A549 (cell line): ENCODE measurements around the gene COL17A1. TPM values are rescaled to one million over a fixed set of nuclear protein-coding genes. Genes with fewer than 3 reads are reported as not detected.
A peak's percentile ranks its signal among the peaks of the same experiment; 100 is the strongest.

ENCODE experiments used
- ATAC-seq, 2 experiments: fragments of 200-7000 bp in 1 of 2; fragments of >200 bp in 1 of 2; cut with Nextera tagmentation in 1 of 2; cut with Tn5 transposase in 1 of 2; 3 replicates each; pipeline versions ENCODE4 v1.8.0 to v1.9.1; 2018 to 2020; ENCODE audit warnings: mild to moderate bottlenecking in 1 of 2, moderate library complexity in 1 of 2
- CTCF ChIA-PET: fragments of 300-600 bp; sonication (Branson Sonifier 250); formaldehyde crosslinking; extraction: SDS; loops from one replicate; lab custom pipeline; 2021; ENCODE audit warnings: antibody characterized with exemption, inconsistent platforms; lab: Yijun Ruan, JAX
- POLR2A ChIA-PET: fragments of 350-600 bp; formaldehyde crosslinking; extraction: SDS; loops from one replicate; lab custom pipeline; 2021; ENCODE audit warnings: antibody characterized with exemption, inconsistent platforms; lab: Yijun Ruan, JAX
- DNase-seq, 2 experiments: peaks; one replicate each; pipeline versions ENCODE4 v3.0.0 to v3.0.0-alpha.2; 2011 to 2016; ENCODE audit warnings: low read depth in 1 of 2, low spot score in 1 of 2
- FAIRE-seq: peaks from 2 replicates; lab custom pipeline; 2011; peaks lifted over from hg19 to GRCh38; lab: Jason Lieb, UNC
- H3K27ac ChIP-seq, 2 experiments: fragments of >200 bp; sonication (Bioruptor Twin); formaldehyde crosslinking; 3 replicates each; pipeline ENCODE4 v1.5.1; 2016 to 2017
- H3K4me1 ChIP-seq: fragments of >200 bp; sonication (Bioruptor Twin); formaldehyde crosslinking; 3 replicates; pipeline ENCODE4 v1.6.1; 2016
- H3K4me2 ChIP-seq: fragments of >200 bp; sonication (Bioruptor Twin); formaldehyde crosslinking; 3 replicates; pipeline ENCODE4 v1.6.1; 2016
- H3K4me3 ChIP-seq: fragments of >200 bp; sonication (Bioruptor Twin); formaldehyde crosslinking; 3 replicates; pipeline ENCODE4 v1.5.1; 2016
- H3K9me3 ChIP-seq: fragments of >200 bp; sonication (Bioruptor Twin); formaldehyde crosslinking; 3 replicates; pipeline ENCODE4 v1.6.1; 2016
- CBX2 ChIP-seq: fragments of 200-600 bp; sonication (generic); IDR thresholded peaks from 2 replicates; pipeline ENCODE4 v1.6.1; 2016; ENCODE audit warnings: low read depth, mild to moderate bottlenecking, borderline replicate concordance
- E2F6 ChIP-seq: IDR thresholded peaks from 2 replicates; pipeline ENCODE4 v1.6.1; 2012; ENCODE audit warnings: low read depth, borderline replicate concordance
- EHF ChIP-seq: fragments of 250-450 bp; sonication (Bioruptor Pico); IDR thresholded peaks from 2 replicates; pipeline ENCODE4 v1.5.0; 2020; ENCODE audit warnings: mild to moderate bottlenecking
- FOSB ChIP-seq: fragments of 250-450 bp; sonication (Bioruptor Pico); IDR thresholded peaks from 2 replicates; pipeline ENCODE4 v1.5.0; 2020; ENCODE audit warnings: mild to moderate bottlenecking, moderate library complexity
- FOXS1 ChIP-seq: fragments of 250-450 bp; sonication (Bioruptor Pico); IDR thresholded peaks from 2 replicates; pipeline ENCODE4 v1.5.0; 2020; ENCODE audit warnings: mild to moderate bottlenecking, moderate library complexity
- GATA3 ChIP-seq: IDR thresholded peaks from 2 replicates; pipeline ENCODE4 v1.6.1; 2012; ENCODE audit warnings: borderline replicate concordance
- HDAC2 ChIP-seq: fragments of 200-600 bp; sonication (generic); IDR thresholded peaks from 2 replicates; pipeline ENCODE4 v1.6.1; 2016
- HEYL ChIP-seq: fragments of 250-450 bp; sonication (Bioruptor Pico); IDR thresholded peaks from 2 replicates; pipeline ENCODE4 v1.8.0; 2021; ENCODE audit warnings: mild to moderate bottlenecking, moderate library complexity
- HOXB13 ChIP-seq: fragments of 250-450 bp; sonication (Bioruptor Pico); IDR thresholded peaks from 2 replicates; pipeline ENCODE4 v1.5.0; 2020; ENCODE audit warnings: low read depth, mild to moderate bottlenecking, moderate library complexity
- HOXB5 ChIP-seq: fragments of 250-450 bp; sonication (Bioruptor Pico); IDR thresholded peaks from 2 replicates; pipeline ENCODE4 v1.5.0; 2020; ENCODE audit warnings: mild to moderate bottlenecking, moderate library complexity
- JUNB ChIP-seq: fragments of >200 bp; sonication (Bioruptor Twin); formaldehyde crosslinking; IDR thresholded peaks from 2 replicates; pipeline ENCODE4 v1.6.1; 2016
- MAX ChIP-seq: IDR thresholded peaks from 2 replicates; pipeline ENCODE4 v1.6.1; 2012
- MYC ChIP-seq: IDR thresholded peaks from 2 replicates; pipeline ENCODE4 v1.6.1; 2012; ENCODE audit warnings: mild to moderate bottlenecking, inconsistent platforms, low read length, improper control_type of control experiment, borderline replicate concordance
- PBX3 ChIP-seq: IDR thresholded peaks from 2 replicates; pipeline ENCODE4 v1.6.1; 2012
- PHF8 ChIP-seq: fragments of 200-600 bp; sonication (generic); IDR thresholded peaks from 2 replicates; pipeline ENCODE4 v1.6.1; 2016; ENCODE audit warnings: low read depth, mild to moderate bottlenecking, antibody characterized with exemption, moderate library complexity, borderline replicate concordance
- RAD21 ChIP-seq, 2 experiments: fragments of >200 bp in 1 of 2; sonication (Bioruptor Twin) in 1 of 2; formaldehyde crosslinking in 1 of 2; IDR thresholded peaks in 1 of 2; conservative IDR thresholded peaks in 1 of 2; 2 replicates in 1 of 2; 3 replicates in 1 of 2; pipeline ENCODE4 v1.6.1; 2012 to 2018; ENCODE audit warnings: inconsistent platforms in 1 of 2
- RCOR1 ChIP-seq: fragments of 150-350 bp; IDR thresholded peaks from 2 replicates; pipeline ENCODE4 v1.6.1; 2014; ENCODE audit warnings: antibody characterized with exemption, low read length, low read depth
- REST ChIP-seq: fragments of 200-600 bp; sonication (generic); IDR thresholded peaks from 2 replicates; pipeline ENCODE4 v1.6.1; 2016; ENCODE audit warnings: antibody characterized with exemption, mild to moderate bottlenecking, moderate library complexity
- RFX5 ChIP-seq: fragments of 450-650 bp; IDR thresholded peaks from 2 replicates; pipeline ENCODE4 v1.7.1; 2014; ENCODE audit warnings: antibody characterized with exemption, mild to moderate bottlenecking, moderate library complexity
- SMC3 ChIP-seq: fragments of >200 bp; sonication (Bioruptor Twin); formaldehyde crosslinking; IDR thresholded peaks from 3 replicates; pipeline ENCODE4 v1.6.1; 2018; ENCODE audit warnings: inconsistent platforms
- TP53 ChIP-seq: fragments of 250-450 bp; sonication (Bioruptor Pico); IDR thresholded peaks from 2 replicates; pipeline ENCODE4 v1.5.0; 2021; ENCODE audit warnings: mild to moderate bottlenecking, moderate library complexity
- USF2 ChIP-seq: fragments of 450-650 bp; IDR thresholded peaks from 2 replicates; pipeline ENCODE4 v1.6.1; 2014; ENCODE audit warnings: antibody characterized with exemption
- ZFP36 ChIP-seq: fragments of 450-650 bp; IDR thresholded peaks from 2 replicates; pipeline ENCODE4 v1.6.1; 2014; ENCODE audit warnings: borderline replicate concordance; ENCODE audit not compliant: partially characterized antibody
- ZNF302 ChIP-seq: fragments of 250-450 bp; sonication (Bioruptor Pico); IDR thresholded peaks from 2 replicates; pipeline ENCODE4 v1.9.0; 2021; ENCODE audit warnings: inconsistent platforms, mild to moderate bottlenecking, moderate library complexity
- ZSCAN20 ChIP-seq: fragments of 250-450 bp; sonication (Bioruptor Pico); IDR thresholded peaks from 2 replicates; pipeline ENCODE4 v1.8.0; 2022; ENCODE audit warnings: mild to moderate bottlenecking, moderate library complexity
- WGBS: methylation state at CpG from one replicate; pipeline ENCODE4 v1.1.6; 2017; ENCODE audit errors: missing lambda C conversion rate; 5-methylcytosine and 5-hydroxymethylcytosine counted together
- polyA plus RNA-seq, 4 experiments: library from polyadenylated mRNA; depleted of rRNA in 3 of 4; stranded (reverse); fragments of >200 nt; fragmentation: RNase III in 1 of 4; extraction: RNeasy Plus Mini Kit Qiagen cat#74134 plus additional on column Dnase treatment in 1 of 4; gene quantifications; 2 replicates in 3 of 4; 3 replicates in 1 of 4; pipeline ENCODE4 v1.2.3, GENCODE V29; 2011 to 2017

The COL17A1 gene
- polyA plus RNA-seq, 2 of the 4 experiments (the other 2 are of a cell fraction) = 1.3 to 1.6 TPM

GRCh38 chr10:104101902-104102301 is 16.2 kb upstream of the COL17A1 start:
- H3K9me3 ChIP-seq = 0 out of 3 replicates have a peak, but pooled peaks cover 3% of the 10 kb centered on the region
- DNase-seq (no peak), FAIRE-seq (peak; percentile 54), ATAC-seq (no peak)
- WGBS = 38% methylated on average over 1 of the region's 1 CpG
- no peak overlapping the region for H3K27ac ChIP-seq
- no peak for TF ChIP-seq RAD21 (conservative IDR thresholded peaks at IDR 0.05 in 1 of 2, IDR thresholded peaks at IDR 0.05 in 1 of 2)
- TF ChIP-seq TP53 = no peak
- no peak for TF ChIP-seq RCOR1
- no peak for TF ChIP-seq EHF (CRISPR knock-in tag)
- TF ChIP-seq RFX5 = no peak
- no peak for TF ChIP-seq ZNF302 (CRISPR knock-in tag)
- no peak for TF ChIP-seq JUNB
- no peak for TF ChIP-seq SMC3
- TF ChIP-seq PBX3 = no peak
- TF ChIP-seq CBX2 = no peak
- TF ChIP-seq MAX = no peak
- no peak for TF ChIP-seq E2F6
- peaks cover 9% of the 10 kb centered on the region; the same call in 2 of the 3 replicates for H3K4me1 ChIP-seq
- CTCF ChIA-PET = no interaction called here
- POLR2A ChIA-PET = no interaction called here
- no peak overlapping the region for H3K4me2 ChIP-seq
- no peak overlapping the region for H3K4me3 ChIP-seq

- 0% methylated on average over 1 of the region's 1 CpG for WGBS
- CTCF ChIA-PET = interaction anchor here (0.8 to 1.7 kb wide), 4 partner anchors 22 to 55 kb away, joined by 3 to 5 read pairs (median 4); partner anchors contain the start of gene SFR1
- TF ChIP-seq FOXS1 (CRISPR knock-in tag) = no peak
- TF ChIP-seq HEYL = no peak
- no peak for TF ChIP-seq ZSCAN20 (CRISPR knock-in tag)
- TF ChIP-seq GATA3 = no peak
- no peak for TF ChIP-seq REST
- TF ChIP-seq HDAC2 = no peak
- no peak for TF ChIP-seq PHF8
- TF ChIP-seq E2F6 = no peak
- TF ChIP-seq USF2 = no peak
- TF ChIP-seq HOXB13 (CRISPR knock-in tag) = no peak
- TF ChIP-seq MYC = no peak
- no peak for TF ChIP-seq ZFP36
- no peak for TF ChIP-seq HOXB5 (CRISPR knock-in tag)
- no peak for TF ChIP-seq FOSB
Observed at GRCh38 chr10:104100795-104101194, 15.1 kb upstream of the COL17A1 start.

More at GRCh38 chr10:104100795-104101194, 15.1 kb upstream of the COL17A1 start:
- ATAC-seq (no peak), FAIRE-seq (no peak), DNase-seq (no peak)
- peaks cover 10% of the 10 kb centered on the region; the same call in 2 of the 3 replicates for H3K9me3 ChIP-seq
- POLR2A ChIA-PET = no interaction called here
- peaks cover 9% of the 10 kb centered on the region; the same call in 2 of the 3 replicates for H3K4me1 ChIP-seq
- H3K4me3 ChIP-seq = no peak overlapping the region
- no peak overlapping the region for H3K27ac ChIP-seq
- H3K4me2 ChIP-seq = no peak overlapping the region
